ENCODE results near the gene PRICKLE2. TPM values are rescaled to one million over a fixed set of nuclear protein-coding genes. Genes with fewer than 3 reads are reported as not detected.

PRICKLE2 gene
- total and polyA plus RNA-seq, 2 donors (not counting 3 experiments of a cell fraction or from before 2014, with no cell fraction given): 3.0 to 7.1 TPM

- Histone ChIP-seq H3K27ac (ENCODE audit: insufficient read depth, low read depth, low read length) (no peak overlapping the region), H2AFZ (ENCODE audit: low read depth, low read length) (no peak overlapping the region), H3K27me3 (ENCODE audit: control insufficient read depth in 2 of 2, insufficient read depth in 2 of 2, low read length in 2 of 2) (no peaks in the 10 kb centered on the region), H3K4me3 (replicated peaks in 1 of 3; ENCODE audit: insufficient read depth in 1 of 3, low read depth in 1 of 3, low read length in 3 of 3) (no peak overlapping the region), H3K9me3 (replicated peaks; ENCODE audit: control insufficient read depth, insufficient read depth, low read length) (no peaks in the 10 kb centered on the region), H3K79me2 (ENCODE audit: control insufficient read depth, insufficient read depth, low read length) (no peaks in the 10 kb centered on the region), H3K4me2 (ENCODE audit: insufficient read depth, low read length) (no peak overlapping the region), H3K9ac (replicated peaks; ENCODE audit: extremely low read depth, insufficient read depth, low read length) (no peak overlapping the region), H3K9me1 (replicated peaks; ENCODE audit: control insufficient read depth, extremely low read depth, insufficient read depth, low read length) (no peaks in the 10 kb centered on the region), H4K20me1 (replicated peaks; ENCODE audit: control insufficient read depth, extremely low read depth, insufficient read depth, low read length) (no peaks in the 10 kb centered on the region), H3K4me1 (ENCODE audit: control insufficient read depth, extremely low read depth, insufficient read depth, low read length) (no peaks in the 10 kb centered on the region), H3K36me3 (ENCODE audit: control insufficient read depth in 2 of 2, extremely low read depth in 1 of 2, insufficient read depth in 2 of 2, low read length in 2 of 2) (no peaks in the 10 kb centered on the region)
- ChIA-PET POLR2A (no interaction called here), CTCF (interaction anchor here (1.0 kb wide), 1 partner anchor 91 kb away, joined by 3 read pairs; the partner anchor contains the start of gene PRICKLE2)
- intact Hi-C loops (cut with micrococcal nuclease) (no loop called here), dilution Hi-C loops (cut with MboI; ENCODE audit: extremely low pct_ligation_motif_present, low sequenced_read_pairs) (no loop called here)
- DNase-seq (ENCODE audit: low read depth, low spot score) (no peak), FAIRE-seq (no peak)
- no peak for TF ChIP-seq CTCF (IDR thresholded peaks at IDR 0.05; ENCODE audit: extremely low read depth in 1 of 2, insufficient read depth in 1 of 2, low read depth in 1 of 2, low read length in 2 of 2)
- no peak for TF ChIP-seq POLR2A (IDR thresholded peaks at IDR 0.05; ENCODE audit: low read depth, low read length)
- no peak for TF ChIP-seq MYC (IDR thresholded peaks at IDR 0.05; ENCODE audit: low read depth, low read length)
- no peak for TF ChIP-seq GATA2 (IDR thresholded peaks at IDR 0.05; ENCODE audit: insufficient read depth, insufficient read length, low read depth, low read length)
- BruUV-seq (replicated peaks): no TSS peak
Measured at GRCh38 chr3:64133987-64134386, 91.3 kb downstream of the PRICKLE2 start.

GRCh38 chr3:64133272-64133671 is 92.0 kb downstream of the PRICKLE2 start:
- Histone ChIP-seq H2AFZ (ENCODE audit: low read depth, low read length) (no peak overlapping the region), H3K9me1 (replicated peaks; ENCODE audit: control insufficient read depth, extremely low read depth, insufficient read depth, low read length) (no peaks in the 10 kb centered on the region), H4K20me1 (replicated peaks; ENCODE audit: control insufficient read depth, extremely low read depth, insufficient read depth, low read length) (no peaks in the 10 kb centered on the region), H3K27me3 (ENCODE audit: control insufficient read depth in 2 of 2, insufficient read depth in 2 of 2, low read length in 2 of 2) (no peaks in the 10 kb centered on the region), H3K79me2 (ENCODE audit: control insufficient read depth, insufficient read depth, low read length) (no peaks in the 10 kb centered on the region), H3K27ac (ENCODE audit: insufficient read depth, low read depth, low read length) (no peak overlapping the region), H3K4me3 (replicated peaks in 1 of 3; ENCODE audit: insufficient read depth in 1 of 3, low read depth in 1 of 3, low read length in 3 of 3) (no peak overlapping the region), H3K4me1 (ENCODE audit: control insufficient read depth, extremely low read depth, insufficient read depth, low read length) (no peaks in the 10 kb centered on the region), H3K9ac (replicated peaks; ENCODE audit: extremely low read depth, insufficient read depth, low read length) (no peak overlapping the region), H3K36me3 (ENCODE audit: control insufficient read depth in 2 of 2, extremely low read depth in 1 of 2, insufficient read depth in 2 of 2, low read length in 2 of 2) (no peaks in the 10 kb centered on the region), H3K4me2 (ENCODE audit: insufficient read depth, low read length) (no peak overlapping the region), H3K9me3 (replicated peaks; ENCODE audit: control insufficient read depth, insufficient read depth, low read length) (no peaks in the 10 kb centered on the region)
- ChIA-PET POLR2A (no interaction called here), CTCF (interaction anchor here (1.0 kb wide), 1 partner anchor 92 kb away, joined by 3 read pairs; the partner anchor contains the start of gene PRICKLE2)
- dilution Hi-C loops (cut with MboI; ENCODE audit: extremely low pct_ligation_motif_present, low sequenced_read_pairs) (no loop called here), intact Hi-C loops (cut with micrococcal nuclease) (no loop called here)
- TF ChIP-seq MYC (IDR thresholded peaks at IDR 0.05; ENCODE audit: low read depth, low read length): no peak
- no peak for TF ChIP-seq POLR2A (IDR thresholded peaks at IDR 0.05; ENCODE audit: low read depth, low read length)
- TF ChIP-seq MAX (IDR thresholded peaks at IDR 0.05; ENCODE audit: insufficient read depth, insufficient read length): no peak
- no peak for TF ChIP-seq EZH2 (IDR thresholded peaks at IDR 0.05; ENCODE audit: borderline replicate concordance, low read depth, low read length, severe bottlenecking)
- no peak for TF ChIP-seq FOS (IDR thresholded peaks at IDR 0.05; ENCODE audit: borderline replicate concordance, insufficient read depth, low read length)
- TF ChIP-seq CTCF (IDR thresholded peaks at IDR 0.05; ENCODE audit: extremely low read depth in 1 of 2, insufficient read depth in 1 of 2, low read depth in 1 of 2, low read length in 2 of 2): no peak
- TF ChIP-seq GATA2 (IDR thresholded peaks at IDR 0.05; ENCODE audit: insufficient read depth, insufficient read length, low read depth, low read length): no peak
- no peak for TF ChIP-seq JUN (IDR thresholded peaks at IDR 0.05; ENCODE audit: borderline replicate concordance, insufficient read depth, insufficient read length, low read depth)
- no peak for TF ChIP-seq POLR2AphosphoS5 (IDR thresholded peaks at IDR 0.05; ENCODE audit: insufficient read depth, low read depth, low read length)
- no peak for FAIRE-seq
- DNase-seq (ENCODE audit: low read depth, low spot score): no peak
- no TSS peak for BruUV-seq (replicated peaks)
